ENCODE data around the gene GOLGA8O.
"Not testable (repeated sequence)": the region's sequence is repeated elsewhere in the genome, so short reads cannot be mapped to it uniquely, and the experiment has no call there.

- TF ChIP-seq EZH2 (IDR thresholded peaks at IDR 0.05; ENCODE audit: insufficient read depth, poor library complexity, severe bottlenecking); EZH2phosphoT487 (IDR thresholded peaks at IDR 0.05; ENCODE audit: insufficient read depth, low read depth): not testable (repeated sequence)
Observed at GRCh38 chr15:32486474-32486873, 31.0 kb upstream of the GOLGA8O start.
